Amniotic stem cell (primary cell): ENCODE results near the gene LBR.
"Not testable (repeated sequence)": the region's sequence is repeated elsewhere in the genome, so short reads cannot be mapped to it uniquely, and the experiment has no call there.

Experiments used
- DNase-seq: peaks from one replicate; lab custom pipeline; 2025; lab: John Stamatoyannopoulos, UW

LBR gene

GRCh38 chr1:225427235-225428067 is at the start of gene LBR:
LBR (minus strand) TSS chr1:225428038; CDS start chr1:225424075, 3,963 bp downstream.
- DNase-seq: no peak

GRCh38 chr1:225477296-225477911 is 49.6 kb upstream of the LBR start:
- DNase-seq: no peak

GRCh38 chr1:225476538-225476988 is 48.7 kb upstream of the LBR start:
- no peak for DNase-seq

GRCh38 chr1:225476100-225476511 is 48.3 kb upstream of the LBR start:
- DNase-seq: no peak

GRCh38 chr1:225474986-225475820 is 47.4 kb upstream of the LBR start:
- peak; percentile 55 for DNase-seq

- no peak for DNase-seq
Measured at GRCh38 chr1:225474439-225474985, 46.7 kb upstream of the LBR start.

- DNase-seq: not testable (repeated sequence)
Measured at GRCh38 chr1:225473676-225474438, 46.0 kb upstream of the LBR start.

GRCh38 chr1:225473266-225473665 is 45.4 kb upstream of the LBR start:
- DNase-seq: not testable (repeated sequence)

- no peak for DNase-seq
Measured at GRCh38 chr1:225471453-225472301, 43.8 kb upstream of the LBR start.

- DNase-seq: no peak
Measured at GRCh38 chr1:225471109-225471452, 43.2 kb upstream of the LBR start.

GRCh38 chr1:225470211-225471108 is 42.6 kb upstream of the LBR start:
- DNase-seq: no peak

GRCh38 chr1:225469051-225469450 is 41.2 kb upstream of the LBR start:
- DNase-seq: no peak

GRCh38 chr1:225468270-225469020 is 40.6 kb upstream of the LBR start:
- DNase-seq: no peak

- no peak for DNase-seq
Measured at GRCh38 chr1:225467193-225468020, 39.6 kb upstream of the LBR start.

GRCh38 chr1:225466848-225467192 is 39.0 kb upstream of the LBR start:
- no peak for DNase-seq

- DNase-seq: no peak
Measured at GRCh38 chr1:225465793-225466517, 38.1 kb upstream of the LBR start.
